NB4 (cell line): Measurements from ENCODE around the gene CD248.

Experiments
- DNase-seq: peaks from one replicate; pipeline ENCODE4 v3.0.0; 2010; ENCODE audit warnings: low read depth
- H3K4me3 ChIP-seq: one replicate; pipeline ENCODE4 v1.5.1; 2011; ENCODE audit warnings: mild to moderate bottlenecking, low read depth, low read length, moderate library complexity
- MYC ChIP-seq: IDR thresholded peaks from 2 replicates; pipeline ENCODE4 v1.6.1; 2011; ENCODE audit warnings: low read depth, low read length
- POLR2A ChIP-seq: IDR thresholded peaks from 2 replicates; pipeline ENCODE4 v1.6.1; 2011; ENCODE audit warnings: mild to moderate bottlenecking; ENCODE audit not compliant: insufficient read length; ENCODE audit errors: extremely low read depth
- TF ChIP-seq, protein P1 (sequence below): IDR thresholded peaks from 2 replicates; pipeline ENCODE4 v1.6.1; 2011; ENCODE audit warnings: low read depth, low read length
- TF ChIP-seq, protein P2 (sequence below): IDR thresholded peaks from one replicate; pipeline ENCODE4 v1.5.1; 2012; ENCODE audit warnings: low read depth, low read length

CD248 gene

DNA sequence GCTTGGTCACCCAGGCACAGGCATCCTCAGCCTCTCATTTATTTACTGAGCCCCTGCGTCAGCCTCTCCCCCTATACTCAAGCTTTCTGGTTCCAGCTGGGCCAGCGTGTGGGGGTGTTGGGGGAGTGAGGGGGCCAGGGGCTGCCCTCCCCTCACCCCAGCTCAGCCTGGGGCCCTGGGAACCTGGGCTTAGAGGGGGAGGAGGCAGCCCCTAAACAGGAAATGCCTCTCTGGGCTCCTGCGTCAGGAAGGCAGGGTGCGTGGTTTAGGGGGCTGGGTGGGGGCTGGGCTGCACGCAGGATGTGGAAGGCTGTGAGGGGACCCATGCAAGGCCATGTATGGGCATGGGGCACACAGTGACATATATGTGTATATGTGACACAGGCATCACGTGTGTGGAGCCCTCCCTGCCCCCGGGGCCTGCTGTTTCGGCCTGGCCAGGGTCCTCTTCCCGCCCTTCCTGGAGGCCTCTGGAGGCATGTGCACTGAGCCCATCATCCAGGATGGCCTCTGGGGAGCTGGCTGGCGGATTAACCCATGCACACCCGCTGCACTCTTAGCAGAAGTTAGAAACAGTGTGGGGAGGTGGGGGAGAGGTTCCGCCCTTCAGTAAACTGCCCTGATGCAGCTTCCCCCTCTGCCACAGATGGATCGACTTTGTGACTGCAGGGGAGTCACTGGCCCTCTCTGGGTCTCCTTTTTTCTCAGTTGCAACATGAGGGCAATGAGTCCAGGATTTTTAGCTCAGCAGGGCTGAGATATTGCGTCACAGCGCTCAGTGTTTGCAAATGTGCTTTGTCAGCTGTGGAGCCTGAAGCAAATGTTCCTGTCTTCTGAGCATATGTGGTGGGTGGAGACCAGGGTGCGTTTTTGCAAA is 1.1 kb upstream of the CD248 start:
- TF ChIP-seq MYC, result peak; percentile 88
- TF ChIP-seq, protein P1, sequence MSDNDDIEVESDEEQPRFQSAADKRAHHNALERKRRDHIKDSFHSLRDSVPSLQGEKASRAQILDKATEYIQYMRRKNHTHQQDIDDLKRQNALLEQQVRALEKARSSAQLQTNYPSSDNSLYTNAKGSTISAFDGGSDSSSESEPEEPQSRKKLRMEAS, result peak; percentile 81
- TF ChIP-seq, protein P2, sequence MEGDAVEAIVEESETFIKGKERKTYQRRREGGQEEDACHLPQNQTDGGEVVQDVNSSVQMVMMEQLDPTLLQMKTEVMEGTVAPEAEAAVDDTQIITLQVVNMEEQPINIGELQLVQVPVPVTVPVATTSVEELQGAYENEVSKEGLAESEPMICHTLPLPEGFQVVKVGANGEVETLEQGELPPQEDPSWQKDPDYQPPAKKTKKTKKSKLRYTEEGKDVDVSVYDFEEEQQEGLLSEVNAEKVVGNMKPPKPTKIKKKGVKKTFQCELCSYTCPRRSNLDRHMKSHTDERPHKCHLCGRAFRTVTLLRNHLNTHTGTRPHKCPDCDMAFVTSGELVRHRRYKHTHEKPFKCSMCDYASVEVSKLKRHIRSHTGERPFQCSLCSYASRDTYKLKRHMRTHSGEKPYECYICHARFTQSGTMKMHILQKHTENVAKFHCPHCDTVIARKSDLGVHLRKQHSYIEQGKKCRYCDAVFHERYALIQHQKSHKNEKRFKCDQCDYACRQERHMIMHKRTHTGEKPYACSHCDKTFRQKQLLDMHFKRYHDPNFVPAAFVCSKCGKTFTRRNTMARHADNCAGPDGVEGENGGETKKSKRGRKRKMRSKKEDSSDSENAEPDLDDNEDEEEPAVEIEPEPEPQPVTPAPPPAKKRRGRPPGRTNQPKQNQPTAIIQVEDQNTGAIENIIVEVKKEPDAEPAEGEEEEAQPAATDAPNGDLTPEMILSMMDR, result no peak
- DNase-seq, result peak; percentile 100

DNA sequence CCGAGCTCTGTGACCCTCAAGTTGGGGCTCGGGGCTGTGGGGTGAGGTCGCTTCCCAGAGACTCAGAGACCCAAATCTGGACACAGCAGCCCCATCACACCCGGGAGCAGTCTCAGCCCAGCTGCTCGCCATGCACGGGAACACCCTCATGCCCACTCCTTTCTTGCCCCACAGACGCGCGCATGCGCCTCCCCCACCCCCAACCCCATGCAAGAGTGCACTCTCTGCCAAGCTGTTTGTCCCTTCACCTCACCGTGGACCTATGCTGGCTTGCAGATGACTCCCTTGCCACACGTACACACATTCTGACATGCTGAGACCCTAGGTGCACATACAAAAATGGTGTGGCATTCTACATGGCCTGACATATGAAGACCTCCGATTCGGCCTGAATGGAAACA is 478 bp upstream of the CD248 start:
- DNase-seq, result peak; percentile 77
- H3K4me3 ChIP-seq, result peak overlapping the region; percentile 32
- TF ChIP-seq, protein P1, result no peak
- TF ChIP-seq POLR2A, result peak; percentile 16
- TF ChIP-seq, protein P2, result no peak

More for the DNA sequence above, 1.1 kb upstream of the CD248 start:
- peak overlapping the region; percentile 32 for H3K4me3 ChIP-seq

DNA sequence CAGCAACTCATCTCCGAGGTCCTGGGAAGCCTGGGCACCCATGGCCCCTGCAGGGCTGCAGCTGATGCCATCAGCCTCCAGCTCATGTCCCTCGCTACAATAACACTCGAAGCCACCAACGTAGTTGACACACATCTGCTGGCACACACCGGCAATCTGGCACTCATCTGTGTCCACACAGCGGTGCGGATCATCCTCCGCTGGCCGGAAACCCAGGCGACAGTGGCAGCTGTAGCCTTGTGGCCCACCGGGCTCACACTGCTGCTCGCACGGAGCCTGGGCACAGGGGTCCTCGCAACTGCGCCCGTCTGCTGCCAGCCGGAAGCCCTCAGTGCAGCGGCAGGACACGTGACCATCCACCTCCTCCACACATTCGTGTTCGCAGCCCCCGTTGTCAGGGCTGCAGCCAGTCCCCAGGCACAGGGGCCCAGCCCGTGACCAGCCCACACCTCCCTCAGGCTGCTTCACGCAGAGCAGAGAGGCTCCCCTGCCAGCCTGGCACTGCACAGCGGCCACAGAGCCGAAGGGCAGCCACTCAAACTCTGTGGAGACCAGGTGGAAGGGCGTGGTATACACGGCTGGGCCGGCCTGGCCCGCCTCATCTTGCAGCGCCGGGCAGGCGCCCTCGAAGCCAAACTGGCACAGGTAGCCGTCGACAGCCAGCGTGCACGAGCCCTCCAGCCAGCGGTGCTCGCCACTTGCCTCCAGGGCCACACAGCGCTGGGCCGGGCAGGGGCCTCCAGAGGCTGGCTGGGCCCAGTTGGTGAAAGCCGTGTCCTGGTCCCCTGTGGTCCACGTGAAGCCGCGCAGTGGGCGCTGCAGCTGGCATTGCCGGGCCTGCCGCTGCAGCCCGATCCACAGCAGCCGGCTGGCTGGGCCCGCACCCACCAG is 678 bp downstream of the CD248 start:
- DNase-seq, result no peak
- no peak for TF ChIP-seq POLR2A
- TF ChIP-seq, protein P1, result no peak
- TF ChIP-seq, protein P2, result no peak
- H3K4me3 ChIP-seq, result no peak overlapping the region

DNA sequence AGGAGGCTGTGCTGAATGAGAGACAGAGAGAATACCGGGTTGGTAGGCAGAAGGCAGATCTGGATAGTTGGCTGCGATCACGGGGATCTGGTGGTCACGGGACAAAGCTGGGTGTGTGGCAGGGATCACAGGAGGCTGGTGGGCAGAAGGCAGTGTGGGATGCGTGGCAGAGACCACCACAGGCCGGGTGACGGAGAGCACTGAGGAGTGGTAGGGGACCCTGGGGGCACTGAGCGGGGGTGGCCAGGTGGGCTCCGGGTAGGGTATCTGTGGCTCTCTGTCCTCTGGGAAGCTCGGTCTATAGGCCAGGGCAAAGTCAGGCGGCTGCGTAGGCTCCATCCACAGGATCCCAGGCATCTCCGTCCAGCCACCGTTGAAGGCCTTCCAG is 1.4 kb downstream of the CD248 start:
- no peak for DNase-seq
- no peak for TF ChIP-seq POLR2A
- TF ChIP-seq, protein P1, result no peak
- TF ChIP-seq MYC, result no peak
- TF ChIP-seq, protein P2, result no peak
- no peak overlapping the region for H3K4me3 ChIP-seq

DNA sequence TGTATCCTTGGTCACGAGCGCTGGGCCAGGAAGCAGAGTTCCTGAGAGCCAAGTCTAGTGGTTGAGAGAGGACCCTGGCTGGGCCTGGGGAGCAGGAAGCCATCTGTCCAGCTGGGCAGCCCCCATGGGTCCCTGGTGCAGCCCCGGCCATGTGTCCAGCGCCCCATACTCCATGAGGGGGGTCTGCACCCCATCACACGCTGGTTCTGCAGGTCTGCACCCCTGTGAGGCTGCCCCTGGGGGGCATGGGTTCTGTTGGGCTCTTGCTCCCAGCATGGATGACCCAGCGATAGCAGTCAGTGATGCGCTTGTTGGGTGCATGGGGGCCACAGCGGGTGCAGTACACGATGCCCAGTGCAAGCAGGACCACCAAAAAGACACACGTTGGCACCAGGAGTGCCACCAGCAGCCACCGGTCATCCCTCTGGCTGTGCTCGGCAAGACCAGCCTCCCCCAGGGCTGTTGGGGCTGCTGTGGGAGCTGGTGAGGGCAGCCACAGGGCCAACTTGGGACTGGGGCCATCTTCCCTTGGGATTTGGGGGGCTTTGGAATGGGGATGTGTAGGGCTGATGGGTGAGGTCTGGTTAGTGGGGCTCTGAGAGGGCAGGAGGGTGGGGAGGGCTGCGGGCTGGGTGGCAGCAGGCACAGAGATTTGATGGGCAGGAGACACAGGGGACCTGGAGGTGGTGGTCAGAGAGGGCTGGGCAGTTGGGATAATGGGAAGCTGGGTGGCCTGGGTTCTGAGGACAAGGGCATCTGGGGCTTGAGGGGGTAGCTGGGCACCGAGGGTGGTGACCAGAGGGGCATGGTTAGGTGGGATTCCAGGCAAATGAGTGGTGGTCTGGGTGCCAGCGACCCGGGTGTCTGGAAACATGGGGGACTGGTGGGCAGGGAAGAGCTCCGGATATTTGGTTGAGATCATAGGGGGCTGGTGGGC is 2.0 kb downstream of the CD248 start:
- TF ChIP-seq, protein P2, result no peak
- TF ChIP-seq POLR2A (no peak), MYC (no peak)
- TF ChIP-seq, protein P1, result no peak
- DNase-seq, result no peak

More for the DNA sequence above, 2.0 kb downstream of the CD248 start:
- H3K4me3 ChIP-seq, result no peak overlapping the region
